GM08714 (cell line): ENCODE data around the gene CLTCL1.

Experiments used
- H3K4me3 ChIP-seq: fragments of 200-500 bp; sonication (Bioruptor generic); 2 replicates; pipeline ENCODE4 v1.5.1; 2014; ENCODE audit warnings: mild to moderate bottlenecking, low read length, inconsistent platforms
- ZNF274 ChIP-seq: IDR thresholded peaks from 2 replicates; pipeline ENCODE4 v1.6.1; 2012; ENCODE audit warnings: mild to moderate bottlenecking, low read depth, low read length

The CLTCL1 gene

GRCh38 chr22:19195796-19196731, 95.5 kb downstream of the CLTCL1 start:
- no peak for TF ChIP-seq ZNF274
- H3K4me3 ChIP-seq: no peak overlapping the region

GRCh38 chr22:19194766-19195536, 96.6 kb downstream of the CLTCL1 start:
- no peak overlapping the region for H3K4me3 ChIP-seq
- TF ChIP-seq ZNF274: no peak

GRCh38 chr22:19193879-19194278, 97.6 kb downstream of the CLTCL1 start:
- TF ChIP-seq ZNF274: no peak
- H3K4me3 ChIP-seq: no peak overlapping the region

- no peak overlapping the region for H3K4me3 ChIP-seq
- no peak for TF ChIP-seq ZNF274
Measured at GRCh38 chr22:19187716-19188563, 103.6 kb downstream of the CLTCL1 start.

- no peak for TF ChIP-seq ZNF274
- no peak overlapping the region for H3K4me3 ChIP-seq
Measured at GRCh38 chr22:19184276-19184997, 107.1 kb downstream of the CLTCL1 start.

- H3K4me3 ChIP-seq: no peak overlapping the region
- no peak for TF ChIP-seq ZNF274
Measured at GRCh38 chr22:19183216-19183615, 108.3 kb downstream of the CLTCL1 start.

- TF ChIP-seq ZNF274: no peak
- H3K4me3 ChIP-seq: no peak overlapping the region
Measured at GRCh38 chr22:19182472-19183157, 108.9 kb downstream of the CLTCL1 start.

GRCh38 chr22:19181786-19182471, 109.6 kb downstream of the CLTCL1 start:
- no peak overlapping the region for H3K4me3 ChIP-seq
- no peak for TF ChIP-seq ZNF274

- no peak for TF ChIP-seq ZNF274
- no peak overlapping the region for H3K4me3 ChIP-seq
Measured at GRCh38 chr22:19180740-19181410, 110.6 kb downstream of the CLTCL1 start.

GRCh38 chr22:19180234-19180633, 111.3 kb downstream of the CLTCL1 start:
- no peak overlapping the region for H3K4me3 ChIP-seq
- TF ChIP-seq ZNF274: no peak

- peak overlapping the region; percentile 63; the same call in 1 of the 2 replicates for H3K4me3 ChIP-seq
- TF ChIP-seq ZNF274: no peak
Measured at GRCh38 chr22:19179497-19180048, 111.9 kb downstream of the CLTCL1 start.
